Measurements from ENCODE around the gene GBF1.

GRCh38 chr10:102279104-102279503, 33.8 kb downstream of the GBF1 start:
- no peak for TF ChIP-seq POLR2A (IDR thresholded peaks at IDR 0.05)
- TF ChIP-seq, protein P1, sequence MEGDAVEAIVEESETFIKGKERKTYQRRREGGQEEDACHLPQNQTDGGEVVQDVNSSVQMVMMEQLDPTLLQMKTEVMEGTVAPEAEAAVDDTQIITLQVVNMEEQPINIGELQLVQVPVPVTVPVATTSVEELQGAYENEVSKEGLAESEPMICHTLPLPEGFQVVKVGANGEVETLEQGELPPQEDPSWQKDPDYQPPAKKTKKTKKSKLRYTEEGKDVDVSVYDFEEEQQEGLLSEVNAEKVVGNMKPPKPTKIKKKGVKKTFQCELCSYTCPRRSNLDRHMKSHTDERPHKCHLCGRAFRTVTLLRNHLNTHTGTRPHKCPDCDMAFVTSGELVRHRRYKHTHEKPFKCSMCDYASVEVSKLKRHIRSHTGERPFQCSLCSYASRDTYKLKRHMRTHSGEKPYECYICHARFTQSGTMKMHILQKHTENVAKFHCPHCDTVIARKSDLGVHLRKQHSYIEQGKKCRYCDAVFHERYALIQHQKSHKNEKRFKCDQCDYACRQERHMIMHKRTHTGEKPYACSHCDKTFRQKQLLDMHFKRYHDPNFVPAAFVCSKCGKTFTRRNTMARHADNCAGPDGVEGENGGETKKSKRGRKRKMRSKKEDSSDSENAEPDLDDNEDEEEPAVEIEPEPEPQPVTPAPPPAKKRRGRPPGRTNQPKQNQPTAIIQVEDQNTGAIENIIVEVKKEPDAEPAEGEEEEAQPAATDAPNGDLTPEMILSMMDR (IDR thresholded peaks at IDR 0.05): no peak

Measured in body of pancreas (tissue), 4 donors.